GM12878 (cell line): ENCODE data around the gene APLP2.

ENCODE experiments used
- CTCF ChIP-seq, 3 experiments: IDR thresholded peaks in 2 of 3; conservative IDR thresholded peaks in 1 of 3; 2 replicates each; pipeline ENCODE4 v1.5.1; 2011; ENCODE audit warnings: low read depth in 3 of 3, low read length in 3 of 3, mild to moderate bottlenecking in 3 of 3, control low read depth in 2 of 3, moderate library complexity in 2 of 3, inconsistent platforms in 1 of 3, mixed read lengths in 1 of 3; ENCODE audit not compliant: control insufficient read depth in 2 of 3, insufficient read depth in 1 of 3; ENCODE audit errors: extremely low read depth in 1 of 3
- SMAD1 ChIP-seq: fragments of 450-650 bp; IDR thresholded peaks from 2 replicates; pipeline ENCODE4 v1.6.1; 2018; ENCODE audit warnings: mild to moderate bottlenecking, low read depth; ENCODE audit not compliant: partially characterized antibody

GRCh38 chr11:130175898-130176297 is 106.2 kb downstream of the APLP2 start:
- TF ChIP-seq SMAD1 = no peak
- TF ChIP-seq CTCF (IDR thresholded peaks at IDR 0.05 in 2 of 3, conservative IDR thresholded peaks at IDR 0.05 in 1 of 3; ENCODE audit: control insufficient read depth in 2 of 3, extremely low read depth in 1 of 3, insufficient read depth in 1 of 3, low read depth in 3 of 3, low read length in 3 of 3) = no peak
